HG02981 (cell line): ENCODE results near the gene FOXD4L1.
"Not testable (repeated sequence)": the region's sequence is repeated elsewhere in the genome, so short reads cannot be mapped to it uniquely, and the experiment has no call there.

Experiments
- ATAC-seq: cut with Tn5 transposase; IDR thresholded peaks from one replicate; pipeline ENCODE4 v1.9.1; 2021; ENCODE audit warnings: mild to moderate bottlenecking, moderate library complexity; ENCODE audit not compliant: unreplicated experiment

FOXD4L1 gene

GRCh38 chr2:113498365-113498764 is at the start of gene FOXD4L1:
TSS of gene FOXD4L1 (plus strand) at chr2:113498665. CDS start at chr2:113499257, 592 bp downstream.
- ATAC-seq = not testable (repeated sequence)

- not testable (repeated sequence) for ATAC-seq
These were observed 32.7 kb upstream of the FOXD4L1 start for GRCh38 chr2:113465770-113466169.

- not testable (repeated sequence) for ATAC-seq
These were observed 21.6 kb upstream of the FOXD4L1 start for GRCh38 chr2:113476688-113477368.

GRCh38 chr2:113496527-113496926 is 1.9 kb upstream of the FOXD4L1 start:
- ATAC-seq = not testable (repeated sequence)

GRCh38 chr2:113499019-113499885 is 787 bp downstream of the FOXD4L1 start:
- not testable (repeated sequence) for ATAC-seq

- not testable (repeated sequence) for ATAC-seq
These were observed 1.6 kb downstream of the FOXD4L1 start for GRCh38 chr2:113499886-113500722.

GRCh38 chr2:113500723-113501038 is 2.2 kb downstream of the FOXD4L1 start:
- ATAC-seq = not testable (repeated sequence)

- not testable (repeated sequence) for ATAC-seq
These were observed 4.0 kb downstream of the FOXD4L1 start for GRCh38 chr2:113502216-113503093.

GRCh38 chr2:113503094-113504042 is 4.9 kb downstream of the FOXD4L1 start:
- not testable (repeated sequence) for ATAC-seq

GRCh38 chr2:113504081-113504480 is 5.6 kb downstream of the FOXD4L1 start:
- not testable (repeated sequence) for ATAC-seq

GRCh38 chr2:113507394-113508140 is 9.1 kb downstream of the FOXD4L1 start:
- not testable (repeated sequence) for ATAC-seq

- ATAC-seq = not testable (repeated sequence)
These were observed 9.7 kb downstream of the FOXD4L1 start for GRCh38 chr2:113508187-113508586.

- not testable (repeated sequence) for ATAC-seq
These were observed 12.4 kb downstream of the FOXD4L1 start for GRCh38 chr2:113510913-113511312.

GRCh38 chr2:113511859-113512258 is 13.4 kb downstream of the FOXD4L1 start:
- ATAC-seq = not testable (repeated sequence)

- ATAC-seq = not testable (repeated sequence)
These were observed 17.0 kb downstream of the FOXD4L1 start for GRCh38 chr2:113515457-113515856.

GRCh38 chr2:113515995-113516394 is 17.5 kb downstream of the FOXD4L1 start:
- not testable (repeated sequence) for ATAC-seq

- not testable (repeated sequence) for ATAC-seq
These were observed 18.6 kb downstream of the FOXD4L1 start for GRCh38 chr2:113517025-113517424.

GRCh38 chr2:113520837-113521236 is 22.4 kb downstream of the FOXD4L1 start:
- not testable (repeated sequence) for ATAC-seq
